ENCODE data around the gene YES1. TPM values are rescaled to one million over a fixed set of nuclear protein-coding genes. Genes with fewer than 3 reads are reported as not detected.

YES1 gene
- total and polyA plus RNA-seq, 2 donors (not counting 3 experiments of a cell fraction or from before 2014, with no cell fraction given) = 16.5 to 92.3 TPM

DNA sequence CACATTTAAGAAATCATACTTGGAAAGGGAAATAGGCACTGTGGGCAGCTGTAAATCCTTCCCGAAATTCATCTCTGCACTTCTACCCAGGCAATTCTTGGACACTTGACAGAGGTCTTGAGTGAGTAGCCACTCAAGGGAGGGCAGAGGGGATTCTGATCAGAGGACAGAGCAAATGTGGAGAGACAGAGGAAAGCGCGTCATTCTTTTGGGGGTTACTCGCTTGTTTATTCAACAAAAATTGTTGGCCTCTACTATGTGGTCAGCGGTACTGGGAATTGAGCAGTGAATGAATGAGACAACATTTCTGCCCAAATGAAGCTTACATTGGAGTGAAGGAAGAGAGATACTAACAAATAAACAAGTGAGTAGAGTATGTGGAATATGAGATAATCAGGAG is 41.4 kb upstream of the YES1 start:
- POLR2A ChIA-PET = no interaction called here

DNA sequence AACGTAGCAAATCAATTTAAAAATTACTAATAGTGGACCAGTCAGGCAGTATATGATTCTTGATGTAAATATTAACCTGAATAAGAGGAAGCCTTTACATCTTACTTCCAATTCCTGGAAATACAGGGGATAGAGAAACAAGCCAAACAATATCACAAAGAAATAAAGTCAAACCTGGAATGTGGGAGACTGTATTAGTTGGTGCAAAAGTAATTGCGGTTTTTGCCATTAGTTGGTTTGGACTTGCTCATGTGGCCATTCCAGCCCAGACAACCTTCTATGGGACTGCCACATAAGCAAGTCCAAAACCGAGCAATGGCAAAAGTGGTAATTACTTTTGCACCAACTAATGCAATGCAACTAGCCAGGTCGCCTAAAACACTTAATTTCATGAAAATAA is 38.9 kb upstream of the YES1 start:
- no peaks in the 10 kb centered on the region for H4K20me1 ChIP-seq (replicated peaks; ENCODE audit: control insufficient read depth, extremely low read depth, insufficient read depth, low read length)
- intact Hi-C loops (cut with micrococcal nuclease) (no loop called here), dilution Hi-C loops (cut with MboI; ENCODE audit: extremely low pct_ligation_motif_present, low sequenced_read_pairs) (no loop called here)
- no peak overlapping the region for H2AFZ ChIP-seq (ENCODE audit: low read depth, low read length)
- ChIA-PET CTCF (no interaction called here), POLR2A (no interaction called here)
- no peak overlapping the region for H3K27ac ChIP-seq (ENCODE audit: insufficient read depth, low read depth, low read length)
- H3K4me3 ChIP-seq (replicated peaks in 1 of 3; ENCODE audit: insufficient read depth in 1 of 3, low read depth in 1 of 3, low read length in 3 of 3) = no peak overlapping the region
- peaks cover 5% of the 10 kb centered on the region for H3K4me1 ChIP-seq (ENCODE audit: control insufficient read depth, extremely low read depth, insufficient read depth, low read length)
- H3K27me3 ChIP-seq (ENCODE audit: control insufficient read depth in 2 of 2, insufficient read depth in 2 of 2, low read length in 2 of 2) = peaks cover 2 to 3% of the 10 kb centered on the region in 2 experiments
- no peaks in the 10 kb centered on the region for H3K79me2 ChIP-seq (ENCODE audit: control insufficient read depth, insufficient read depth, low read length)
- no peaks in the 10 kb centered on the region for H3K9me1 ChIP-seq (replicated peaks; ENCODE audit: control insufficient read depth, extremely low read depth, insufficient read depth, low read length)
- DNase-seq (ENCODE audit: low read depth, low spot score) = no peak
- no peak for TF ChIP-seq MYC (IDR thresholded peaks at IDR 0.05; ENCODE audit: low read depth, low read length)
- no peak for TF ChIP-seq POLR2AphosphoS5 (IDR thresholded peaks at IDR 0.05; ENCODE audit: insufficient read depth, low read depth, low read length)
- no peak for TF ChIP-seq EZH2 (IDR thresholded peaks at IDR 0.05; ENCODE audit: borderline replicate concordance, low read depth, low read length, severe bottlenecking)
- TF ChIP-seq, protein P1, sequence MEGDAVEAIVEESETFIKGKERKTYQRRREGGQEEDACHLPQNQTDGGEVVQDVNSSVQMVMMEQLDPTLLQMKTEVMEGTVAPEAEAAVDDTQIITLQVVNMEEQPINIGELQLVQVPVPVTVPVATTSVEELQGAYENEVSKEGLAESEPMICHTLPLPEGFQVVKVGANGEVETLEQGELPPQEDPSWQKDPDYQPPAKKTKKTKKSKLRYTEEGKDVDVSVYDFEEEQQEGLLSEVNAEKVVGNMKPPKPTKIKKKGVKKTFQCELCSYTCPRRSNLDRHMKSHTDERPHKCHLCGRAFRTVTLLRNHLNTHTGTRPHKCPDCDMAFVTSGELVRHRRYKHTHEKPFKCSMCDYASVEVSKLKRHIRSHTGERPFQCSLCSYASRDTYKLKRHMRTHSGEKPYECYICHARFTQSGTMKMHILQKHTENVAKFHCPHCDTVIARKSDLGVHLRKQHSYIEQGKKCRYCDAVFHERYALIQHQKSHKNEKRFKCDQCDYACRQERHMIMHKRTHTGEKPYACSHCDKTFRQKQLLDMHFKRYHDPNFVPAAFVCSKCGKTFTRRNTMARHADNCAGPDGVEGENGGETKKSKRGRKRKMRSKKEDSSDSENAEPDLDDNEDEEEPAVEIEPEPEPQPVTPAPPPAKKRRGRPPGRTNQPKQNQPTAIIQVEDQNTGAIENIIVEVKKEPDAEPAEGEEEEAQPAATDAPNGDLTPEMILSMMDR (IDR thresholded peaks at IDR 0.05; ENCODE audit: extremely low read depth in 1 of 2, insufficient read depth in 1 of 2, low read depth in 1 of 2, low read length in 2 of 2) = no peak
- TF ChIP-seq, protein P2, sequence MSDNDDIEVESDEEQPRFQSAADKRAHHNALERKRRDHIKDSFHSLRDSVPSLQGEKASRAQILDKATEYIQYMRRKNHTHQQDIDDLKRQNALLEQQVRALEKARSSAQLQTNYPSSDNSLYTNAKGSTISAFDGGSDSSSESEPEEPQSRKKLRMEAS (IDR thresholded peaks at IDR 0.05; ENCODE audit: insufficient read depth, insufficient read length) = no peak
- TF ChIP-seq POLR2A (IDR thresholded peaks at IDR 0.05; ENCODE audit: low read depth, low read length) = no peak
- TF ChIP-seq JUN (IDR thresholded peaks at IDR 0.05; ENCODE audit: borderline replicate concordance, insufficient read depth, insufficient read length, low read depth) = no peak
- TF ChIP-seq GATA2 (IDR thresholded peaks at IDR 0.05; ENCODE audit: insufficient read depth, insufficient read length, low read depth, low read length) = no peak
- FAIRE-seq = no peak
- BruUV-seq (replicated peaks) = no TSS peak
- H3K4me2 ChIP-seq (ENCODE audit: insufficient read depth, low read length) = no peak overlapping the region
- H3K36me3 ChIP-seq (ENCODE audit: control insufficient read depth in 2 of 2, extremely low read depth in 1 of 2, insufficient read depth in 2 of 2, low read length in 2 of 2) = no peaks in the 10 kb centered on the region
- H3K9me3 ChIP-seq (replicated peaks; ENCODE audit: control insufficient read depth, insufficient read depth, low read length) = no peaks in the 10 kb centered on the region
- no peak overlapping the region for H3K9ac ChIP-seq (replicated peaks; ENCODE audit: extremely low read depth, insufficient read depth, low read length)

More for the DNA sequence above, 41.4 kb upstream of the YES1 start:
- dilution Hi-C loops (cut with MboI; ENCODE audit: extremely low pct_ligation_motif_present, low sequenced_read_pairs) = no loop called here
- DNase-seq (ENCODE audit: low read depth, low spot score) (no peak), FAIRE-seq (no peak)
- H3K36me3 ChIP-seq (ENCODE audit: control insufficient read depth in 2 of 2, extremely low read depth in 1 of 2, insufficient read depth in 2 of 2, low read length in 2 of 2) = no peaks in the 10 kb centered on the region
- CTCF ChIA-PET = no interaction called here
- H2AFZ ChIP-seq (ENCODE audit: low read depth, low read length) = no peak overlapping the region
- no peaks in the 10 kb centered on the region for H4K20me1 ChIP-seq (replicated peaks; ENCODE audit: control insufficient read depth, extremely low read depth, insufficient read depth, low read length)
- H3K9ac ChIP-seq (replicated peaks; ENCODE audit: extremely low read depth, insufficient read depth, low read length) = no peak overlapping the region
- no peaks in the 10 kb centered on the region for H3K9me1 ChIP-seq (replicated peaks; ENCODE audit: control insufficient read depth, extremely low read depth, insufficient read depth, low read length)
- H3K79me2 ChIP-seq (ENCODE audit: control insufficient read depth, insufficient read depth, low read length) = no peaks in the 10 kb centered on the region
- H3K4me1 ChIP-seq (ENCODE audit: control insufficient read depth, extremely low read depth, insufficient read depth, low read length) = no peaks in the 10 kb centered on the region
- H3K4me2 ChIP-seq (ENCODE audit: insufficient read depth, low read length) = no peak overlapping the region
- no peak overlapping the region for H3K4me3 ChIP-seq (replicated peaks in 1 of 3; ENCODE audit: insufficient read depth in 1 of 3, low read depth in 1 of 3, low read length in 3 of 3)
- no TSS peak for BruUV-seq (replicated peaks)
- intact Hi-C loops (cut with micrococcal nuclease) = no loop called here
- peaks cover 2 to 3% of the 10 kb centered on the region in 2 experiments for H3K27me3 ChIP-seq (ENCODE audit: control insufficient read depth in 2 of 2, insufficient read depth in 2 of 2, low read length in 2 of 2)
- TF ChIP-seq MYC (IDR thresholded peaks at IDR 0.05; ENCODE audit: low read depth, low read length) (no peak), POLR2A (IDR thresholded peaks at IDR 0.05; ENCODE audit: low read depth, low read length) (no peak), EZH2 (IDR thresholded peaks at IDR 0.05; ENCODE audit: borderline replicate concordance, low read depth, low read length, severe bottlenecking) (no peak)
- TF ChIP-seq, protein P2 (IDR thresholded peaks at IDR 0.05; ENCODE audit: insufficient read depth, insufficient read length) = no peak
- TF ChIP-seq, protein P1 (IDR thresholded peaks at IDR 0.05; ENCODE audit: extremely low read depth in 1 of 2, insufficient read depth in 1 of 2, low read depth in 1 of 2, low read length in 2 of 2) = no peak
- no peak overlapping the region for H3K27ac ChIP-seq (ENCODE audit: insufficient read depth, low read depth, low read length)
- no peaks in the 10 kb centered on the region for H3K9me3 ChIP-seq (replicated peaks; ENCODE audit: control insufficient read depth, insufficient read depth, low read length)

All from endothelial cell of umbilical vein (primary cell).